Measurements from ENCODE around the gene BLMH. TPM values are rescaled to one million over a fixed set of nuclear protein-coding genes. Genes with fewer than 3 reads are reported as not detected.
A peak's percentile ranks its signal among the peaks of the same experiment; 100 is the strongest.

BLMH gene
- total and polyA plus RNA-seq, 9 of the 15 experiments (the other 6 are each of a cell fraction or from before 2014, with no cell fraction given), result 26.0 to 118 (median 67.3) TPM

- BruUV-seq (replicated peaks), result no TSS peak
- WGBS (ENCODE audit: insufficient coverage, low coverage, missing lambda C conversion rate), result 19% methylated on average over 15 of the region's 15 CpGs
- H3K36me3 ChIP-seq (ENCODE audit: control insufficient read depth, insufficient read depth, low read length), result no peaks in the 10 kb centered on the region
- ATAC-seq (no peak), DNase-seq (ENCODE audit: extremely low read depth in 1 of 4, low spot score in 3 of 4) (no peak), FAIRE-seq (peak; percentile 32)
- no peaks in the 10 kb centered on the region for H3K9me3 ChIP-seq (replicated peaks; ENCODE audit: control insufficient read depth, insufficient read depth, low read depth, low read length)
- H3K4me2 ChIP-seq (ENCODE audit: insufficient read depth, low read length), result no peak overlapping the region
- in situ Hi-C loops (cut with MboI), result no loop called here
- no peak overlapping the region for H3K9ac ChIP-seq (ENCODE audit: insufficient read depth in 1 of 2, low read depth in 2 of 2, low read length in 2 of 2)
- POLR2A ChIA-PET, result interaction anchor here (1.1 kb wide), 1 partner anchor 13 kb away, joined by 5 read pairs; no protein-coding TSS in a partner anchor
- peaks cover 4 to 7% of the 10 kb centered on the region in 2 experiments; a peak in 4 of 5 replicates for H3K4me1 ChIP-seq (replicated peaks in 1 of 2; ENCODE audit: control insufficient read depth in 2 of 2, insufficient read depth in 2 of 2, low read length in 2 of 2)
- peaks cover 16 to 20% of the 10 kb centered on the region in 2 experiments for H3K27me3 ChIP-seq (ENCODE audit: control insufficient read depth in 2 of 2, insufficient read depth in 2 of 2, low read length in 2 of 2)
- H2AFZ ChIP-seq (ENCODE audit: low read depth, low read length), result no peak overlapping the region
- no peaks in the 10 kb centered on the region for H4K20me1 ChIP-seq (replicated peaks; ENCODE audit: control insufficient read depth, insufficient read depth, low read length)
- no peaks in the 10 kb centered on the region for H3K9me1 ChIP-seq (ENCODE audit: control insufficient read depth, insufficient read depth, low read length)
- CTCF ChIA-PET (ENCODE audit: low intra/inter-chr PET ratio), result no interaction called here
- no peak overlapping the region for H3K27ac ChIP-seq (ENCODE audit: extremely low read depth, low read depth, low read length)
- no peak overlapping the region for H3K4me3 ChIP-seq
- intact Hi-C loops (cut with micrococcal nuclease), result no loop called here
- no peak for TF ChIP-seq NR2C2 (CRISPR knock-in tag; IDR thresholded peaks at IDR 0.05)
- TF ChIP-seq NR2C2 (tag; IDR thresholded peaks at IDR 0.05), result peak; percentile 36; the same call in 1 of the 2 replicates
- TF ChIP-seq, protein P1, sequence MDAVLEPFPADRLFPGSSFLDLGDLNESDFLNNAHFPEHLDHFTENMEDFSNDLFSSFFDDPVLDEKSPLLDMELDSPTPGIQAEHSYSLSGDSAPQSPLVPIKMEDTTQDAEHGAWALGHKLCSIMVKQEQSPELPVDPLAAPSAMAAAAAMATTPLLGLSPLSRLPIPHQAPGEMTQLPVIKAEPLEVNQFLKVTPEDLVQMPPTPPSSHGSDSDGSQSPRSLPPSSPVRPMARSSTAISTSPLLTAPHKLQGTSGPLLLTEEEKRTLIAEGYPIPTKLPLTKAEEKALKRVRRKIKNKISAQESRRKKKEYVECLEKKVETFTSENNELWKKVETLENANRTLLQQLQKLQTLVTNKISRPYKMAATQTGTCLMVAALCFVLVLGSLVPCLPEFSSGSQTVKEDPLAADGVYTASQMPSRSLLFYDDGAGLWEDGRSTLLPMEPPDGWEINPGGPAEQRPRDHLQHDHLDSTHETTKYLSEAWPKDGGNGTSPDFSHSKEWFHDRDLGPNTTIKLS (IDR thresholded peaks at IDR 0.05; ENCODE audit: borderline replicate concordance, low read depth), result no peak
- H3K79me2 ChIP-seq (ENCODE audit: control insufficient read depth, insufficient read depth, low read length), result no peaks in the 10 kb centered on the region
These were observed 65.7 kb downstream of the BLMH start for GRCh38 chr17:30225919-30226553.

Data from K562 (cell line).